GM19463 (cell line): ENCODE results near the gene KRTAP3-3.

ENCODE experiments used
- ATAC-seq: cut with Tn5 transposase; IDR thresholded peaks from one replicate; pipeline ENCODE4 v1.9.1; 2021; ENCODE audit warnings: mild to moderate bottlenecking, moderate library complexity; ENCODE audit not compliant: unreplicated experiment

Gene KRTAP3-3

GRCh38 chr17:40961591-40961990 lies 32.4 kb downstream of the KRTAP3-3 start:
- no peak for ATAC-seq

GRCh38 chr17:40960144-40960543 lies 33.8 kb downstream of the KRTAP3-3 start:
- no peak for ATAC-seq

- ATAC-seq: no peak
These were observed 35.6 kb downstream of the KRTAP3-3 start for GRCh38 chr17:40958086-40958953.

- ATAC-seq: no peak
These were observed 37.3 kb downstream of the KRTAP3-3 start for GRCh38 chr17:40956401-40957254.

GRCh38 chr17:40953881-40954280 lies 40.1 kb downstream of the KRTAP3-3 start:
- ATAC-seq: no peak

GRCh38 chr17:40952661-40953060 lies 41.3 kb downstream of the KRTAP3-3 start:
- ATAC-seq: no peak

- ATAC-seq: no peak
These were observed 41.8 kb downstream of the KRTAP3-3 start for GRCh38 chr17:40952154-40952553.

GRCh38 chr17:40951011-40951622 lies 42.8 kb downstream of the KRTAP3-3 start:
- ATAC-seq: no peak

GRCh38 chr17:40950176-40950575 lies 43.8 kb downstream of the KRTAP3-3 start:
- ATAC-seq: no peak

- ATAC-seq: no peak
These were observed 44.5 kb downstream of the KRTAP3-3 start for GRCh38 chr17:40949418-40949817.

- ATAC-seq: no peak
These were observed 46.0 kb downstream of the KRTAP3-3 start for GRCh38 chr17:40947929-40948328.

- no peak for ATAC-seq
These were observed 48.5 kb downstream of the KRTAP3-3 start for GRCh38 chr17:40945414-40945813.

- ATAC-seq: no peak
These were observed 49.4 kb downstream of the KRTAP3-3 start for GRCh38 chr17:40944531-40944930.
